HG03442 (cell line): ENCODE results near the gene MPND.
"Not testable (repeated sequence)": the region's sequence is repeated elsewhere in the genome, so short reads cannot be mapped to it uniquely, and the experiment has no call there.

Experiments used
- ATAC-seq: cut with Tn5 transposase; IDR thresholded peaks from one replicate; pipeline ENCODE4 v1.9.1; 2021; ENCODE audit warnings: mild to moderate bottlenecking, moderate library complexity; ENCODE audit not compliant: unreplicated experiment

The MPND gene

GRCh38 chr19:4345342-4346019 lies 2.1 kb downstream of the MPND start:
- no peak for ATAC-seq

- no peak for ATAC-seq
Measured at GRCh38 chr19:4346020-4346383, 2.6 kb downstream of the MPND start.

GRCh38 chr19:4347521-4347920 lies 4.2 kb downstream of the MPND start:
- no peak for ATAC-seq

- not testable (repeated sequence) for ATAC-seq
Measured at GRCh38 chr19:4349225-4349624, 5.9 kb downstream of the MPND start.

- no peak for ATAC-seq
Measured at GRCh38 chr19:4350111-4350510, 6.7 kb downstream of the MPND start.

- no peak for ATAC-seq
Measured at GRCh38 chr19:4350726-4351125, 7.4 kb downstream of the MPND start.

GRCh38 chr19:4352701-4353121 lies 9.3 kb downstream of the MPND start:
- no peak for ATAC-seq

GRCh38 chr19:4354282-4354681 lies 10.9 kb downstream of the MPND start:
- no peak for ATAC-seq

- ATAC-seq, result no peak
Measured at GRCh38 chr19:4354897-4355296, 11.5 kb downstream of the MPND start.

GRCh38 chr19:4357095-4357797 lies 13.9 kb downstream of the MPND start:
- ATAC-seq, result no peak

- ATAC-seq, result no peak
Measured at GRCh38 chr19:4357921-4358326, 14.6 kb downstream of the MPND start.

GRCh38 chr19:4358709-4359626 lies 15.6 kb downstream of the MPND start:
- no peak for ATAC-seq

GRCh38 chr19:4359627-4360000 lies 16.3 kb downstream of the MPND start:
- no peak for ATAC-seq

GRCh38 chr19:4360081-4360569 lies 16.8 kb downstream of the MPND start:
- ATAC-seq, result no peak

GRCh38 chr19:4360641-4361151 lies 17.3 kb downstream of the MPND start:
- no peak for ATAC-seq

- no peak for ATAC-seq
Measured at GRCh38 chr19:4361152-4362046, 18.0 kb downstream of the MPND start.

GRCh38 chr19:4362101-4362828 lies 18.9 kb downstream of the MPND start:
- no peak for ATAC-seq

- no peak for ATAC-seq
Measured at GRCh38 chr19:4362831-4363545, 19.6 kb downstream of the MPND start.
